Naive B cell (primary cell): ENCODE results near the gene PDGFRA. TPM values are rescaled to one million over a fixed set of nuclear protein-coding genes. Genes with fewer than 3 reads are reported as not detected.

Experiments
- ATAC-seq, 2 donors: fragments of 150-1000 bp; cut with Tn5 transposase; 2 replicates each; pipeline ENCODE4 v1.10.0; 2021; ENCODE audit warnings: low read depth in 2 of 2, mild to moderate bottlenecking in 2 of 2, moderate library complexity in 2 of 2
- DNase-seq: peaks from one replicate; pipeline ENCODE4 v3.0.0; 2022
- H3K27ac Mint-ChIP-seq, 6 donors: one replicate each; pipeline ENCODE4 v1.8.0; 2020 to 2022; ENCODE audit warnings: mild to moderate bottlenecking in 6 of 6, mixed read lengths in 6 of 6, moderate library complexity in 5 of 6, inconsistent platforms in 2 of 6
- H3K27me3 Mint-ChIP-seq, 3 donors: one replicate each; pipeline ENCODE4 v1.8.0; 2021 to 2022; ENCODE audit warnings: mixed read lengths in 3 of 3, mild to moderate bottlenecking in 1 of 3
- H3K36me3 Mint-ChIP-seq, 2 donors: one replicate each; pipeline ENCODE4 v1.8.0; 2020 to 2022; ENCODE audit warnings: mixed read lengths in 2 of 2, inconsistent platforms in 1 of 2, mild to moderate bottlenecking in 1 of 2
- H3K4me1 Mint-ChIP-seq, 3 donors: one replicate each; pipeline ENCODE4 v1.8.0; 2020 to 2022; ENCODE audit warnings: mixed read lengths in 3 of 3, inconsistent platforms in 1 of 3, mild to moderate bottlenecking in 1 of 3, moderate library complexity in 1 of 3
- H3K4me3 Mint-ChIP-seq, 8 donors: one replicate each; pipeline ENCODE4 v1.8.0; 2020 to 2022; ENCODE audit warnings: mild to moderate bottlenecking in 8 of 8, mixed read lengths in 8 of 8, moderate library complexity in 8 of 8, inconsistent platforms in 2 of 8
- H3K9me3 Mint-ChIP-seq, 7 donors: one replicate each; pipeline ENCODE4 v1.8.0; 2020 to 2022; ENCODE audit warnings: mixed read lengths in 7 of 7, mild to moderate bottlenecking in 5 of 7, inconsistent platforms in 2 of 7, moderate library complexity in 1 of 7
- polyA plus RNA-seq, 6 donors: library from polyadenylated mRNA; unstranded; fragments of 300-500 nt; fragmentation: Illumina TruSeq; gene quantifications; one replicate each; pipeline ENCODE4 v1.2.3, GENCODE V29; 2021; ENCODE audit warnings: low read depth in 6 of 6

PDGFRA gene
- polyA plus RNA-seq: 1 to 10 TPM in 1 of 6 donors, not detected in 5; 1.2 TPM

- ATAC-seq (no peak), DNase-seq (no peak)
- Mint-ChIP-seq H3K36me3 (peaks cover 5 to 14% of the 10 kb centered on the region in 2 donors), H3K4me3 (peak within 1 kb of the TSS in 7 of 8 donors; percentile 44 to 91 (median 83)), H3K4me1 (peaks cover 36 to 60% (median 59%) of the 10 kb centered on the region in 3 donors), H3K27me3 (peaks cover 71 to 86% (median 83%) of the 10 kb centered on the region in 3 donors), H3K27ac (peak within 1 kb of the TSS in 4 of 6 donors; percentile 12 to 91 (median 72)), H3K9me3 (peaks cover 0 to 12% (median 3%) of the 10 kb centered on the region in 7 donors)
Measured at GRCh38 chr4:54228961-54229501, at the start of gene PDGFRA. TSS of gene PDGFRA (plus strand) at chr4:54229293. CDS start at chr4:54258769, 29,476 bp downstream.

- peaks cover 9 to 26% (median 20%) of the 10 kb centered on the region in 3 donors for H3K27me3 Mint-ChIP-seq
- ATAC-seq: no peak
- H3K27ac Mint-ChIP-seq: no peak overlapping the region
- no peak overlapping the region for H3K4me3 Mint-ChIP-seq
- DNase-seq: no peak
- peaks cover 0 to 2% (median 0%) of the 10 kb centered on the region in 7 donors for H3K9me3 Mint-ChIP-seq
- H3K4me1 Mint-ChIP-seq: no peaks in the 10 kb centered on the region
- peaks cover 5 to 6% of the 10 kb centered on the region in 2 donors for H3K36me3 Mint-ChIP-seq
Measured at GRCh38 chr4:54184581-54184980, 44.5 kb upstream of the PDGFRA start.

- Mint-ChIP-seq H3K9me3 (peaks cover 0 to 2% (median 0%) of the 10 kb centered on the region in 7 donors), H3K27ac (no peak overlapping the region), H3K27me3 (peaks cover 9 to 26% (median 20%) of the 10 kb centered on the region in 3 donors), H3K4me3 (peak overlapping the region in 1 of 8 donors; percentile 9), H3K4me1 (no peaks in the 10 kb centered on the region), H3K36me3 (peaks cover 5 to 6% of the 10 kb centered on the region in 2 donors)
- ATAC-seq (no peak), DNase-seq (no peak)
Measured at GRCh38 chr4:54185044-54185780, 43.9 kb upstream of the PDGFRA start.

GRCh38 chr4:54185866-54186265 is 43.2 kb upstream of the PDGFRA start:
- Mint-ChIP-seq H3K27me3 (peaks cover 13 to 22% (median 20%) of the 10 kb centered on the region in 3 donors), H3K36me3 (peaks cover 5 to 6% of the 10 kb centered on the region in 2 donors), H3K9me3 (peaks cover 0 to 3% (median 0%) of the 10 kb centered on the region in 7 donors), H3K27ac (no peak overlapping the region), H3K4me1 (no peaks in the 10 kb centered on the region), H3K4me3 (no peak overlapping the region)
- ATAC-seq: no peak
- DNase-seq: no peak

GRCh38 chr4:54186371-54186770 is 42.7 kb upstream of the PDGFRA start:
- peaks cover 13 to 22% (median 20%) of the 10 kb centered on the region in 3 donors for H3K27me3 Mint-ChIP-seq
- H3K4me3 Mint-ChIP-seq: no peak overlapping the region
- H3K9me3 Mint-ChIP-seq: peaks cover 0 to 3% (median 0%) of the 10 kb centered on the region in 7 donors
- peaks cover 5 to 6% of the 10 kb centered on the region in 2 donors for H3K36me3 Mint-ChIP-seq
- no peak overlapping the region for H3K27ac Mint-ChIP-seq
- DNase-seq (no peak), ATAC-seq (no peak)
- no peaks in the 10 kb centered on the region for H3K4me1 Mint-ChIP-seq

- Mint-ChIP-seq H3K4me1 (no peaks in the 10 kb centered on the region), H3K27ac (no peak overlapping the region), H3K9me3 (peaks cover 0 to 3% (median 0%) of the 10 kb centered on the region in 7 donors), H3K27me3 (peaks cover 13 to 22% (median 20%) of the 10 kb centered on the region in 3 donors), H3K36me3 (peaks cover 5 to 6% of the 10 kb centered on the region in 2 donors), H3K4me3 (no peak overlapping the region)
- DNase-seq (no peak), ATAC-seq (no peak)
Measured at GRCh38 chr4:54187148-54187547, 41.9 kb upstream of the PDGFRA start.

- no peak for ATAC-seq
- H3K4me1 Mint-ChIP-seq: no peaks in the 10 kb centered on the region
- H3K9me3 Mint-ChIP-seq: peaks cover 0 to 3% (median 0%) of the 10 kb centered on the region in 7 donors
- DNase-seq: no peak
- H3K27ac Mint-ChIP-seq: no peak overlapping the region
- H3K36me3 Mint-ChIP-seq: no peaks in the 10 kb centered on the region
- peaks cover 11 to 22% (median 13%) of the 10 kb centered on the region in 3 donors for H3K27me3 Mint-ChIP-seq
- H3K4me3 Mint-ChIP-seq: no peak overlapping the region
Measured at GRCh38 chr4:54189140-54189539, 40.0 kb upstream of the PDGFRA start.

GRCh38 chr4:54192811-54193210 is 36.3 kb upstream of the PDGFRA start:
- peaks cover 0 to 3% (median 0%) of the 10 kb centered on the region in 7 donors for H3K9me3 Mint-ChIP-seq
- no peak overlapping the region for H3K4me3 Mint-ChIP-seq
- H3K4me1 Mint-ChIP-seq: no peaks in the 10 kb centered on the region
- no peaks in the 10 kb centered on the region for H3K36me3 Mint-ChIP-seq
- ATAC-seq: no peak
- no peak for DNase-seq
- H3K27me3 Mint-ChIP-seq: peaks cover 13 to 28% (median 19%) of the 10 kb centered on the region in 3 donors
- no peak overlapping the region for H3K27ac Mint-ChIP-seq

GRCh38 chr4:54197926-54198325 is 31.2 kb upstream of the PDGFRA start:
- Mint-ChIP-seq H3K4me1 (no peaks in the 10 kb centered on the region), H3K36me3 (no peaks in the 10 kb centered on the region), H3K27ac (no peak overlapping the region), H3K9me3 (peaks cover 0 to 1% (median 0%) of the 10 kb centered on the region in 7 donors), H3K4me3 (no peak overlapping the region), H3K27me3 (peaks cover 9 to 24% (median 12%) of the 10 kb centered on the region in 3 donors)
- no peak for ATAC-seq
- DNase-seq: no peak

GRCh38 chr4:54199919-54200318 is 29.2 kb upstream of the PDGFRA start:
- peaks cover 9 to 21% (median 21%) of the 10 kb centered on the region in 3 donors for H3K27me3 Mint-ChIP-seq
- H3K27ac Mint-ChIP-seq: no peak overlapping the region
- H3K9me3 Mint-ChIP-seq: peaks cover 0 to 1% (median 0%) of the 10 kb centered on the region in 7 donors
- DNase-seq: no peak
- H3K4me1 Mint-ChIP-seq: no peaks in the 10 kb centered on the region
- ATAC-seq: no peak
- no peak overlapping the region for H3K4me3 Mint-ChIP-seq
- no peaks in the 10 kb centered on the region for H3K36me3 Mint-ChIP-seq

- Mint-ChIP-seq H3K9me3 (peaks cover 0 to 7% (median 0%) of the 10 kb centered on the region in 7 donors), H3K27ac (no peak overlapping the region)
Measured at GRCh38 chr4:54209617-54210016, 19.5 kb upstream of the PDGFRA start.

GRCh38 chr4:54213001-54213400 is 16.1 kb upstream of the PDGFRA start:
- H3K4me3 Mint-ChIP-seq: no peak overlapping the region
- H3K4me1 Mint-ChIP-seq: peaks cover 0 to 6% (median 6%) of the 10 kb centered on the region in 3 donors
- ATAC-seq: no peak
- H3K27me3 Mint-ChIP-seq: peaks cover 18 to 32% (median 27%) of the 10 kb centered on the region in 3 donors
- H3K36me3 Mint-ChIP-seq: no peaks in the 10 kb centered on the region
- no peak for DNase-seq
- peaks cover 0 to 7% (median 0%) of the 10 kb centered on the region in 7 donors for H3K9me3 Mint-ChIP-seq
- H3K27ac Mint-ChIP-seq: no peak overlapping the region

More at GRCh38 chr4:54209617-54210016, 19.5 kb upstream of the PDGFRA start:
- ATAC-seq (no peak), DNase-seq (no peak)
- Mint-ChIP-seq H3K4me1 (no peaks in the 10 kb centered on the region), H3K36me3 (no peaks in the 10 kb centered on the region), H3K27me3 (peaks cover 6 to 27% (median 27%) of the 10 kb centered on the region in 3 donors), H3K4me3 (no peak overlapping the region)

GRCh38 chr4:54213761-54214160 is 15.3 kb upstream of the PDGFRA start:
- no peaks in the 10 kb centered on the region for H3K36me3 Mint-ChIP-seq
- H3K27me3 Mint-ChIP-seq: peaks cover 26 to 34% (median 33%) of the 10 kb centered on the region in 3 donors

More at GRCh38 chr4:54213761-54214160, 15.3 kb upstream of the PDGFRA start:
- ATAC-seq: no peak
- DNase-seq: no peak
- H3K4me3 Mint-ChIP-seq: no peak overlapping the region
- no peak overlapping the region for H3K27ac Mint-ChIP-seq
- H3K9me3 Mint-ChIP-seq: peaks cover 0 to 7% (median 0%) of the 10 kb centered on the region in 7 donors
- peaks cover 0 to 6% (median 6%) of the 10 kb centered on the region in 3 donors for H3K4me1 Mint-ChIP-seq
